Measurements from ENCODE around the gene HOXA4. TPM values are rescaled to one million over a fixed set of nuclear protein-coding genes. Genes with fewer than 3 reads are reported as not detected.
A peak's percentile ranks its signal among the peaks of the same experiment; 100 is the strongest.

HOXA4 gene
- total and polyA plus RNA-seq, 2 experiments from 2014 or later: 0.69 to 1.3 TPM

- Histone ChIP-seq H3K4me2 (peak overlapping the region; percentile 66), H2AFZ (no peak overlapping the region), H3K36me3 (replicated peaks; ENCODE audit: insufficient read depth, low read depth) (no peaks in the 10 kb centered on the region), H3K27me3 (peaks cover 67% of the 10 kb centered on the region), H3K27ac (peak overlapping the region; percentile 89), H3K9me2 (replicated peaks; ENCODE audit: insufficient read depth) (no peaks in the 10 kb centered on the region), H3K9me3 (ENCODE audit: low read depth) (no peaks in the 10 kb centered on the region), H3K79me2 (peaks cover 16% of the 10 kb centered on the region), H4K20me1 (ENCODE audit: insufficient read depth, poor library complexity, severe bottlenecking) (no peaks in the 10 kb centered on the region), H3K4me1 (ENCODE audit: insufficient read depth) (peaks cover 11% of the 10 kb centered on the region), H3K4me3 (peak overlapping the region; percentile 33)
- peak; percentile 58 for DNase-seq (ENCODE audit: low spot score)
- TF ChIP-seq, protein P1, sequence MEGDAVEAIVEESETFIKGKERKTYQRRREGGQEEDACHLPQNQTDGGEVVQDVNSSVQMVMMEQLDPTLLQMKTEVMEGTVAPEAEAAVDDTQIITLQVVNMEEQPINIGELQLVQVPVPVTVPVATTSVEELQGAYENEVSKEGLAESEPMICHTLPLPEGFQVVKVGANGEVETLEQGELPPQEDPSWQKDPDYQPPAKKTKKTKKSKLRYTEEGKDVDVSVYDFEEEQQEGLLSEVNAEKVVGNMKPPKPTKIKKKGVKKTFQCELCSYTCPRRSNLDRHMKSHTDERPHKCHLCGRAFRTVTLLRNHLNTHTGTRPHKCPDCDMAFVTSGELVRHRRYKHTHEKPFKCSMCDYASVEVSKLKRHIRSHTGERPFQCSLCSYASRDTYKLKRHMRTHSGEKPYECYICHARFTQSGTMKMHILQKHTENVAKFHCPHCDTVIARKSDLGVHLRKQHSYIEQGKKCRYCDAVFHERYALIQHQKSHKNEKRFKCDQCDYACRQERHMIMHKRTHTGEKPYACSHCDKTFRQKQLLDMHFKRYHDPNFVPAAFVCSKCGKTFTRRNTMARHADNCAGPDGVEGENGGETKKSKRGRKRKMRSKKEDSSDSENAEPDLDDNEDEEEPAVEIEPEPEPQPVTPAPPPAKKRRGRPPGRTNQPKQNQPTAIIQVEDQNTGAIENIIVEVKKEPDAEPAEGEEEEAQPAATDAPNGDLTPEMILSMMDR (IDR thresholded peaks at IDR 0.05; ENCODE audit: poor library complexity): no peak
- no peak for TF ChIP-seq EZH2phosphoT487 (IDR thresholded peaks at IDR 0.05; ENCODE audit: low read depth, severe bottlenecking, unreplicated experiment)
- peak; percentile 39 for TF ChIP-seq EZH2 (IDR thresholded peaks at IDR 0.05; ENCODE audit: borderline replicate concordance)
- 23% methylated on average over 42 of the region's 42 CpGs for WGBS (ENCODE audit: low lambda C conversion rate, missing lambda C conversion rate)
Measured at GRCh38 chr7:27122077-27122910, 8.3 kb downstream of the HOXA4 start.

GRCh38 chr7:27121684-27122076, 8.9 kb downstream of the HOXA4 start:
- no peaks in the 10 kb centered on the region for H3K9me2 ChIP-seq (replicated peaks; ENCODE audit: insufficient read depth)
- peaks cover 21% of the 10 kb centered on the region for H3K79me2 ChIP-seq
- H3K27me3 ChIP-seq: peaks cover 67% of the 10 kb centered on the region
- WGBS (ENCODE audit: low lambda C conversion rate, missing lambda C conversion rate): 43% methylated on average over 7 of the region's 7 CpGs
- no peak overlapping the region for H3K4me3 ChIP-seq
- peaks cover 11% of the 10 kb centered on the region for H3K4me1 ChIP-seq (ENCODE audit: insufficient read depth)
- no peaks in the 10 kb centered on the region for H3K36me3 ChIP-seq (replicated peaks; ENCODE audit: insufficient read depth, low read depth)
- H2AFZ ChIP-seq: no peak overlapping the region
- H3K4me2 ChIP-seq: peak overlapping the region; percentile 66
- H4K20me1 ChIP-seq (ENCODE audit: insufficient read depth, poor library complexity, severe bottlenecking): no peaks in the 10 kb centered on the region
- H3K27ac ChIP-seq: peak overlapping the region; percentile 89
- no peak for DNase-seq (ENCODE audit: low spot score)
- TF ChIP-seq, protein P1 (IDR thresholded peaks at IDR 0.05; ENCODE audit: poor library complexity): no peak
- TF ChIP-seq EZH2phosphoT487 (IDR thresholded peaks at IDR 0.05; ENCODE audit: low read depth, severe bottlenecking, unreplicated experiment) (no peak), EZH2 (IDR thresholded peaks at IDR 0.05; ENCODE audit: borderline replicate concordance) (no peak)
- no peaks in the 10 kb centered on the region for H3K9me3 ChIP-seq (ENCODE audit: low read depth)

- no peak overlapping the region for H3K27ac ChIP-seq
- H3K9me3 ChIP-seq (ENCODE audit: low read depth): no peaks in the 10 kb centered on the region
- WGBS (ENCODE audit: low lambda C conversion rate, missing lambda C conversion rate): 80% methylated on average over 1 of the region's 1 CpG
- H3K27me3 ChIP-seq: peaks cover 64% of the 10 kb centered on the region
- peaks cover 21% of the 10 kb centered on the region for H3K79me2 ChIP-seq
- no peak overlapping the region for H3K4me2 ChIP-seq
- no peak for TF ChIP-seq EZH2 (IDR thresholded peaks at IDR 0.05; ENCODE audit: borderline replicate concordance)
- TF ChIP-seq EZH2phosphoT487 (IDR thresholded peaks at IDR 0.05; ENCODE audit: low read depth, severe bottlenecking, unreplicated experiment): no peak
- TF ChIP-seq, protein P1 (IDR thresholded peaks at IDR 0.05; ENCODE audit: poor library complexity): no peak
- peaks cover 11% of the 10 kb centered on the region for H3K4me1 ChIP-seq (ENCODE audit: insufficient read depth)
- no peaks in the 10 kb centered on the region for H3K9me2 ChIP-seq (replicated peaks; ENCODE audit: insufficient read depth)
- no peak overlapping the region for H3K4me3 ChIP-seq
- no peaks in the 10 kb centered on the region for H3K36me3 ChIP-seq (replicated peaks; ENCODE audit: insufficient read depth, low read depth)
- DNase-seq (ENCODE audit: low spot score): no peak
- H4K20me1 ChIP-seq (ENCODE audit: insufficient read depth, poor library complexity, severe bottlenecking): no peaks in the 10 kb centered on the region
- no peak overlapping the region for H2AFZ ChIP-seq
Measured at GRCh38 chr7:27119412-27119911, 11.1 kb downstream of the HOXA4 start.
